ENCODE results near the gene CCZ1.
"Not testable (repeated sequence)": the region's sequence is repeated elsewhere in the genome, so short reads cannot be mapped to it uniquely, and the experiment has no call there.

Gene CCZ1

DNA sequence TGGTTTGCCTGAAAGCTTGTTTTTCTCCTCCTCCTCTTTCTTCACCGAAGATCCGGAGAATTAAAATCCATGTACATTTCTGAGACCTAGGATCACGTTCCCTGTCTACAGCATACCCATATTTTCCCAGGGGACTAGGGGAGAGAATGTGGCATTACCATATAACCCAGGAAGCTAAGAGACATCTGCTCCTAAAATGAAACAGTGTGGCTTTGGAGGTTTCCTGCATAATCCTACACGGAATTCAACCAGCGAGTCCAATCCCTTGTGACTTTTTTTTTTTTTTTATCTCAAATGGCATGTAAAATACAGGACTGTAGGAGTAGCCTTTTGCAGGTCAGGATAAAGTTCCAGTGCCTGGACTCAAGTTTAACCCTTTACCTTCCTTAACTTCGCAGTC is 10.3 kb downstream of the CCZ1 start:
- not testable (repeated sequence) for DNase-seq (ENCODE audit: low spot score)

DNA sequence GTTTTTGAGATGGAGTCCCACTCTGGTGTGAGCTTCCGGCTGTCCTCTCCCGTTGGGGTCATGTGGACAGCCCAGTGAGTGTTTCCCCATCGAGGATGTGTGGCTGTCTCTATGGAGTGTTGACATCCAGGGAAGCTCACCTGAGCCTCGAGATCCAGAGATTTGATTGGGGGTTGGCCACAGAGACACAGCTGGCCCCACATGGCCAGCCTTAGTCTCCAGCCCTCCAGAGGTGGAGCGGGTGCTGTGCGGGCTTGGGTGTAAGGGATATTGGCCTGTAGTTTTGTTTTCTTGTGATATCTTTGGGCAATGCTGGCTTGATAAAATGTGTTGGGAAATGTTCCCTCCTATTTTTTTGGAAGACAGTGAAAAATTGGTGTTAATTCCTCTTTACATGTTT is 18.0 kb downstream of the CCZ1 start:
- DNase-seq (ENCODE audit: low spot score) = not testable (repeated sequence)

DNA sequence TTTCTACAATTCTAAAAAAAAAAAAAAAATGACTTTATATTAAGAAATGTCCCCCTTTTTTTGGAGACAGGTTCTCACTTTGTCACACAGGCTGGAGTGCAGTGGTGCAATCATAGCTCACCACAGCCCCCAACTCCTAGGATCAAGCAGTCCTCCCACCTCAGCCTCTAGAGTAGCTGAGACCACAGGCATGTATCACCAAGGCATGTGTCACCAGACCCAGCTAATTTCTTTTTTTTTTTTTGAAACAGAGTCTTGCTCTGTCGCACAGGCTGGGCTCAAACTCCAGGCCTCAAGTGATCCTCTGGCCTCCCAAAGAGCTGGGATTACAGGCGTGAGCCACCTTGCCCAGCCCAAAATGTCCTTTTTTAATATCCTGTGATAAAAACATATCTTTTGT is 25.6 kb downstream of the CCZ1 start:
- DNase-seq (ENCODE audit: low spot score) = not testable (repeated sequence)

DNA sequence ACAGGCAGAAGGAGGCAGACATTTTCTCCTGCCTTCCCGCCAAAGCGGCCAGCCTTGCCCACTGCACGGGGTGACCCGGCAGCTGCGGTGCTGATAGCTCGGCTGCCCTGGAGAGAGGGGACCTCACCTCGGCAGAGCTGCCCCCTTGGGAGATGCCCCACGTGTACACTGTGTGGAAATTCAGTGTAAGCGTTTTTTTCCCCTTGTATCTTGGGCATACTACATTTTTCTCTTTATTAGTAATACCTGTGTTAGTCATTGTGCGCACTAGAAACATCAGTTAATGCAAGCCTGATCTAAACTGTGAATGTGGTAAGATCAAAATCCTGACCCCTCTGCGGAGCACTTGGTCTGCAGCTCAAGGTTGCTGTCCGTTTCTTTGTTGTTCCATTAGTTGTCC is 26.1 kb downstream of the CCZ1 start:
- not testable (repeated sequence) for DNase-seq (ENCODE audit: low spot score)

DNA sequence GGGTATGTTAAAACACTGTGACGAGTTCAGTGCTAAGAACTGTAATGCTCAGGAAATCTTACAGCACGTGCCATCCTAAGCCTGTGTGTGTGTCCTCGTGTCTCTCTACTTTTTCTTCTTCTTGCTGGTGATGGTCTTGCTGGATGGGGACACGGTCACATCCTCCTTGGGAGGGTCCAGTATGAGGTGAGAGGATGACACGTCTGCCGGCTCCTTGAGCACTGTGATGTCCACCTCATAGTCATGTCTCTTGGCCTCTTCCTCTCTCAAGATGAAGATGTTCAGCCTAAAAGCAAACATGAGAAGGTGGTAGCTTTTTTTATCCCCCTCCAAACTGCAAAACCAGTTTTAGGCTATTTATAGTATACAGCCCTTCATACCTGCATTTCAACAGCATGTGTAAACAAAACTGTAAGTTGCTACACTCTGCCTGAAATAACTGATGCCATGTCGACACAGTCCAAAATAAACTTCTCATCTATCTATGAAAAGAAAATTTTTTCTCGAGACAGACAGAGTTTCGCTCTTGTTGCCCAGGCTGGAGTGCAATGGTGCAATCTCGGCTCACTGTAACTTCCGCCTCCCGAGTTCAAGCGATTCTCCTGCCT is 27.8 kb downstream of the CCZ1 start:
- not testable (repeated sequence) for DNase-seq (ENCODE audit: low spot score)

DNA sequence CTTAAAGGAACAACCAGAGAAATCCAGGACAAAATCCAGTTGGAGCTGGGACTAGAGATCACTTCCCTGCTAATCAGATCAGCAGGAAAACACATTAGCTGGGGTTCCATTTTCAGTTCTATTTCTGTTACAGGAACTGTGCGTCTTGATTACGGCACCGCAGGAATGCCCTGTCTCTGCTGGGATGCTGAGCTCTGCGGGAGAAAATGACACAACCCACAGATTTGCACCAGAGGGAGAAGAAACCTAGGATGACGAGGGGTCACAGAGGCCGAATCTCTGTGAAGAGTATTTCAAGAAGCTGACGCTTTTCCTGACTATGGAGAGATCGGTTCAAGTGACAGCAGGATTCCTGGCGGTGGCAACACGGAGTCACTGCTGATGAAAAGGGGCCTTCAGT is 31.8 kb downstream of the CCZ1 start:
- not testable (repeated sequence) for DNase-seq (ENCODE audit: low spot score)

DNA sequence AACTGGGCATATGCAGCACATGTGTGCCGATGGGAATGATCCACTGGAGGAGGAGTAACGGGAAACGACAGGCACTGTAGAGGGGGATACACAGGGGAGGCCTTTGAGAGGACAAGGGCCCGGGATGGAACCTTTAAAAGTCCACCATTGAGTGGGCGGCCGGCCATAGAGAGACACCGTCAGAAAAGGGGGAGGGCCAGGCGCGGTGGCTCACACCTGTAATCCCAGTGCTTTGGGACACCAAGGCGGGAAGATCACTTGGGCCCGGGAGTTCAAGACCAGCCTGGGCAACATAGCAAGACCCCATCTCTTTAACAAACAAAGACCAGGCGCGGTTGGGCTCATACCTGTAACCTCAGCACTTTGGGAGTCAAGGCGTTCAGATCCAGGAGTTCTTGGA is 32.7 kb downstream of the CCZ1 start:
- DNase-seq (ENCODE audit: low spot score) = not testable (repeated sequence)

DNA sequence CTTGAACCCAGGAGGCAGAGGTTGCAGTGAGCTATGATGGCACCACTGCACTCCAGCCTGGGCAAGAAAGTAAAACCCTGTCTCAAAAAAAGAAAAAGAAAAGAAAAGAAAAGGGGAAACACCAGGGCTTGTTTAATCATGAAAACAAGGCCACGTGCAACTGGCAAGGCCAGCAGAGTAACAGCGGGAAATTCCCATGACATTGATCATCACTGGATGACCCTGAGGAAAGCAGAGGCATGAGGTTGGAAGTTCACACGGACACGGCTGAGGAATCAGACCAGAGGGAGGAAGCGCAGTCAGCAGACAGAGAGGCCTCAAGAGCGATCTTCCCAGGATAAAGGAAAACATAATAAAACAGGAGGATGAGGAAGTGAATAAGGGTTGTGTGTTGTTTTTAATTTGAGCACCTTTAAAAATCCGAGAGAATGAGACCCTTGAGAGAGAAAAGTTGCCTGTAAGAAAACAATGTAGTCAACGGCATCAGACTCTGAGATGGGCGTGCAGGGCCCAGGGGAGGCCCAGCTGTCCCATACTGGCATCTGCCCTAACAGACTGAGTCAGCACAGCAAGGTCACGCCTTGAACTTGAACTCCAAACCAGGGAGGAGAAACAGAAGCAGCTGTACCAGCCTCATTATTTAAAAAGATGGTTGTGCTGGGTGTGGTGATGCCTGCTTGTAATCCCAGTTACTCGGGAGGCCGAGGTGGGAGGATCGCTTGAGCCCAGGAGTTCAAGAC is 33.5 kb downstream of the CCZ1 start:
- not testable (repeated sequence) for DNase-seq (ENCODE audit: low spot score)

DNA sequence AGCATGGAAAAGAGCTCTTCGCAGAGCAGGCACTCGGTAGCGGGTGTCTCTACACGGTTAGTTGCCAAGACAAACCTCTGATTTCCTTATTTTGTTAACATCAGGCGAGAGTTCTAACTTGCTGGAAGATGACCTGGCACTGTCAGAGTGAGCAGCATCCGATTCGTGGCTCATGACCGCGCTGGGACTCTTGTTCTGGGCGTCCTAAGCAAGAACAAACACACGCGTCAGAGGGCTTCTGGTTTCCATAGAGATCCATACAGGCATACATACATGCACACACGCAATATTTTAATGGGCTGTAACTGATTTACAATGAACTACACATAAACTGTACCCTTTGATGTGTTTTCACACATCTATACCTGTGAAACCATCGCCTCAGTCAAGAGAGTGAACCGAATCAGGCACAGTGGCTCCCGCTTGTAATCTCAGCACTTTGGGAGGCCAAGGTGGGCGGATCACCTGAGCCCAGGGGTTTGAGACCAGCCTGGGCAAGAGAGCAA is 36.5 kb downstream of the CCZ1 start:
- not testable (repeated sequence) for DNase-seq (ENCODE audit: low spot score)

DNA sequence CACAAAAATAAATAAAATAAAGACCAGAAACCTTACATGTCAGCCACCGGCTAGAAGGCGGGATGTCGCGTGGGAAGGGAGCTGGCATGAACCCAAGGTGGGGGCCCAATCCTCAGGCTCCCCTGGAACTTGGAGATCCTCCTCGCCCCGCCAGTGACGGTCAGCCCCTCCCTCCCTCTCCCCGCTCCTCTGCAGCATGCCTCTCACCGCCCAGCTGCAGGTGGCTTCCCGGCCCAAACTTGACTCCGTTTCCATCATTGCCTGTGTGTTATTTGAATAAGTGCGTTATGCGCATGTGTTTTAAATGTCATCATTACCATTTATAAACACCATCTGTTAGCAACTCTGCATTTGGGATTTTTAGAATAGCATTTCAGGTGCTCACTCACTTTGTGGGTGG is 64.7 kb downstream of the CCZ1 start:
- not testable (repeated sequence) for DNase-seq (ENCODE audit: low spot score)

DNA sequence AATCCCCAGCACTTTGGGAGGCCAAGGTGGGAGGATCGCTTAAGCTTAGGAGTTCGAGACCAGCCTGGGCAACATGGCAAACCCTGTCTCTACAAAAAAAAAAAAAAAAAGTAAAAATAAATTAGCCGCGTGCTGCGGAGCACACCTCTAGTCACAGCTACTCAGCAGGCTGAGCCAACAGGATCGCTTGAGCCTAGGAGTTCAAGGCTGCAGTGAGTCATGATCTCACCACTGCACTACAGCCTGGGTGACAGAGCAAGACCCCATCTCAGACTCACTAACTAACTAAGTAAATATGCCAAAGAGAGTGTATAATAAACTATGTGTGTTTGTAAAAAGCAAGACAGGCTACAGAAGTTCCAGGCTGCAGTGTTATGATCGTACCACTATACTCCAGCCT is 65.3 kb downstream of the CCZ1 start:
- not testable (repeated sequence) for DNase-seq (ENCODE audit: low spot score)

DNA sequence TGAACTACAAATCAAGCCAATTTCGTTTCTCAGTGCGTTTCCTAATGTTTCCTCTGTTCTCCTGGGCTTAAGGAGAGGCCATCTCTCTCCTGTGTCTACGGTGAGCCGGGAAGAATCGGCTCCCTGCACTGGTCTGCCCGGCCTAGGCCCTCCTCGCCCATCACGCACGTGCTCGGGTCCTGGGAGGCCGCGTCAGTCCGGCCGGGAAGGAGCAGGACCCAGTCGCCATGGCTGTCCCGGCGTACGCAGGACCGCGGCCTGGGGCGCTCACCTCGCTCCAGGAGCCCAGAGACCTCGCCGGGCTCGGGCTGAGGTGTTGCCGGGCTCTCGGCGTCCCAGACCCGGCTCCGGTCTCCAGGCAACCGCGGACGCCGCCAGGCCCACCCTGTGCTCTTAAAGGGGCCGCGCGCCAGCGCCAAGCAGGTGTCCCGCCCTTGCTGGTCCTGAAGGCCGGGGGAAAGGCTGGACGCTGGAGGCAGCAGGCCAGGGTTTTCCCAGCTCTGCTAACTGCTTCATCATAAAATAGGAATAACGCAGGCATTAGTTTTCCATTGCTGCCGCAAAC is 71.9 kb downstream of the CCZ1 start, which contains the start of gene RSPH10B:
Gene RSPH10B, minus strand, starts transcription at position 343 of the 565 bp plus-strand sequence. CDS start 3,573 bp downstream, outside the sequence.
- DNase-seq (ENCODE audit: low spot score) = not testable (repeated sequence)

DNA sequence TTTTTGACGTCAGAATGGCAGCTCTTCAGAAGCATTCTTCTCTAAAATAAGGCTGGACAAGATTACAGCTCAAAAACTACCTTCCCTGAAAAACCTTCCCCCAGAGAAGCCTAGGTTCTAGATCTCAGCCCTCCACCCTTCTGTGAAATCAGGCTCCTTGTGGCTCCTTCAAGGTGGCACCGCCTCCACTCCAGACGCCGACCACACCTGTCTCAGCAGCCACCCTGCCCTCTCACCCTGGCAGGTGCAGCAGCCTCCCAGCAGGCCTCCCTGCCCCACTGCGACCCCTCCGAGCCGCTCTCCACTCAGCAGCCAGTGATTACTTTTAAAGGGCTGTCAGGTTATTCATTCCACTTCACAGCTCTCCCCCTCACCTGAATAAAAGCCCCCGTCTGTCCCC is 75.0 kb downstream of the CCZ1 start:
- DNase-seq (ENCODE audit: low spot score) = not testable (repeated sequence)
